AG04450 (cell line): ENCODE measurements around the gene PTMS. TPM values are rescaled to one million over a fixed set of nuclear protein-coding genes. Genes with fewer than 3 reads are reported as not detected.
A peak's percentile ranks its signal among the peaks of the same experiment; 100 is the strongest.

ENCODE experiments used
- CTCF ChIA-PET: fragments of 300-600, 350-600 bp; formaldehyde crosslinking; extraction: SDS; loops from one replicate; lab custom pipeline; 2022; ENCODE audit warnings: antibody characterized with exemption, inconsistent platforms; lab: Charles Lee
- POLR2A ChIA-PET: fragments of 350-600 bp; formaldehyde crosslinking; extraction: SDS; loops from one replicate; lab custom pipeline; 2021; ENCODE audit warnings: antibody characterized with exemption, inconsistent platforms; lab: Yijun Ruan, JAX
- DNase-seq: peaks from one replicate; pipeline ENCODE4 v3.0.0-alpha.2; 2011; ENCODE audit warnings: low read depth, low spot score
- H3K27ac ChIP-seq: one replicate; pipeline ENCODE4 v1.5.1; 2012; ENCODE audit warnings: low read depth, low read length, control low read depth
- H3K27me3 ChIP-seq: one replicate; pipeline ENCODE4 v1.6.0; 2012; ENCODE audit warnings: low read length; ENCODE audit not compliant: control insufficient read depth, insufficient read depth
- H3K4me3 ChIP-seq: 2 replicates; pipeline ENCODE4 v1.5.1; 2011; ENCODE audit warnings: mild to moderate bottlenecking, low read depth, low read length, control low read depth
- H3K9me3 ChIP-seq: 2 replicates; pipeline ENCODE4 v1.5.1; 2012; ENCODE audit warnings: low read length; ENCODE audit not compliant: control insufficient read depth, insufficient read depth
- polyA plus RNA-seq: library from polyadenylated mRNA; depleted of rRNA; stranded (reverse); fragments of >200 nt; gene quantifications from 2 replicates; pipeline ENCODE4 v1.2.3, GENCODE V29; 2011
- TF ChIP-seq, protein P1 (sequence below): IDR thresholded peaks from 2 replicates; pipeline ENCODE4 v1.5.1; 2011; ENCODE audit warnings: low read depth, low read length, control low read depth, inconsistent platforms

The PTMS gene
- polyA plus RNA-seq, 1 experiment = 170 TPM

- no peak overlapping the region for H3K27ac ChIP-seq
- POLR2A ChIA-PET = no interaction called here
- CTCF ChIA-PET = interaction anchor here (0.7 to 1.8 kb wide), 2 partner anchors 9 to 21 kb away, joined by 5 to 9 read pairs; partner anchors contain the start of gene PTMS
These were observed 9.0 kb upstream of the PTMS start for GRCh38 chr12:6757028-6757690.

GRCh38 chr12:6758506-6759095 is 7.6 kb upstream of the PTMS start:
- ChIA-PET CTCF (interaction anchor here (0.6 to 1.8 kb wide), 4 partner anchors 8 to 351 kb away, joined by 3 to 9 read pairs (median 4); partner anchors contain the start of gene PTMS), POLR2A (no interaction called here)
- H3K4me3 ChIP-seq = no peak overlapping the region
- no peaks in the 10 kb centered on the region for H3K27me3 ChIP-seq
- H3K27ac ChIP-seq = no peak overlapping the region
- no peaks in the 10 kb centered on the region for H3K9me3 ChIP-seq
- DNase-seq = no peak
- TF ChIP-seq, protein P1, sequence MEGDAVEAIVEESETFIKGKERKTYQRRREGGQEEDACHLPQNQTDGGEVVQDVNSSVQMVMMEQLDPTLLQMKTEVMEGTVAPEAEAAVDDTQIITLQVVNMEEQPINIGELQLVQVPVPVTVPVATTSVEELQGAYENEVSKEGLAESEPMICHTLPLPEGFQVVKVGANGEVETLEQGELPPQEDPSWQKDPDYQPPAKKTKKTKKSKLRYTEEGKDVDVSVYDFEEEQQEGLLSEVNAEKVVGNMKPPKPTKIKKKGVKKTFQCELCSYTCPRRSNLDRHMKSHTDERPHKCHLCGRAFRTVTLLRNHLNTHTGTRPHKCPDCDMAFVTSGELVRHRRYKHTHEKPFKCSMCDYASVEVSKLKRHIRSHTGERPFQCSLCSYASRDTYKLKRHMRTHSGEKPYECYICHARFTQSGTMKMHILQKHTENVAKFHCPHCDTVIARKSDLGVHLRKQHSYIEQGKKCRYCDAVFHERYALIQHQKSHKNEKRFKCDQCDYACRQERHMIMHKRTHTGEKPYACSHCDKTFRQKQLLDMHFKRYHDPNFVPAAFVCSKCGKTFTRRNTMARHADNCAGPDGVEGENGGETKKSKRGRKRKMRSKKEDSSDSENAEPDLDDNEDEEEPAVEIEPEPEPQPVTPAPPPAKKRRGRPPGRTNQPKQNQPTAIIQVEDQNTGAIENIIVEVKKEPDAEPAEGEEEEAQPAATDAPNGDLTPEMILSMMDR = no peak

More at GRCh38 chr12:6757028-6757690, 9.0 kb upstream of the PTMS start:
- DNase-seq = no peak
- TF ChIP-seq, protein P1 = no peak
- H3K4me3 ChIP-seq = no peak overlapping the region
- H3K27me3 ChIP-seq = no peaks in the 10 kb centered on the region
- no peaks in the 10 kb centered on the region; the same call in 1 of the 2 replicates for H3K9me3 ChIP-seq

DNA sequence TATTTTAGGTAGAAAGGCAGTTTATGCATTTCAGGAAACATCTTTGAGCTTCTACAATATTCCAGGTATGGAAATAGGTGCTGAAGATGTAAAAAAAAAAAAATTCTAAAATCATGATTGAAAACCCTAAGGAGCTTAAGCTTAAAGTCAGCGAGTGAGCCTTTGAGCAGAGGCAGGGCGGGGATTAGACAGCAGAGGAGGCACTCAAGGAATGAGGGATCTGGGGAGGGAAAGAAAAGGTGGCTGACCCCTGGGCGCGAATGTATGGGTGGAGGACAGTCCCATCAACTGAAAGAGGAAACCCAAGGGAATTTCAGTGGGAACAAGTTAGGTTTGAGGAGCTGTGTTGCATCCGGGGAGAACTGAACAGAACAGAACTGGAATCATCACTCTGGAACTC is 6.4 kb upstream of the PTMS start:
- DNase-seq = no peak
- H3K27ac ChIP-seq = no peak overlapping the region
- H3K4me3 ChIP-seq = no peak overlapping the region
- TF ChIP-seq, protein P1 = no peak
- H3K9me3 ChIP-seq = no peaks in the 10 kb centered on the region
- ChIA-PET POLR2A (no interaction called here), CTCF (interaction anchor here (0.9 to 1.5 kb wide), 4 partner anchors 19 to 110 kb away, joined by 3 to 4 read pairs (median 3); no protein-coding TSS in a partner anchor)
- no peaks in the 10 kb centered on the region for H3K27me3 ChIP-seq

GRCh38 chr12:6763380-6763779 is 2.8 kb upstream of the PTMS start:
- CTCF ChIA-PET = interaction anchor here (0.9 to 3.5 kb wide), 2 partner anchors 10 to 61 kb away, joined by 3 to 50 read pairs; partner anchors contain the start of gene MLF2

More at GRCh38 chr12:6763380-6763779, 2.8 kb upstream of the PTMS start:
- TF ChIP-seq, protein P1 = no peak
- Histone ChIP-seq H3K27ac (peak overlapping the region; percentile 94), H3K27me3 (no peaks in the 10 kb centered on the region), H3K9me3 (no peaks in the 10 kb centered on the region; the same call in 1 of the 2 replicates), H3K4me3 (peak overlapping the region; percentile 49)
- no peak for DNase-seq
- POLR2A ChIA-PET = interaction anchor here (0.6 to 1.3 kb wide), 5 partner anchors 10 to 90 kb away, joined by 3 to 8 read pairs (median 5); partner anchors contain the start of genes MLF2 and ZNF384
